ENCODE measurements around the gene FCAMR. TPM values are rescaled to one million over a fixed set of nuclear protein-coding genes. Genes with fewer than 3 reads are reported as not detected.

FCAMR gene
- total and polyA plus RNA-seq, 2 of the 4 experiments (the other 2 are of a cell fraction) = not detected

- no TSS peak for BruUV-seq (replicated peaks)
- H3K36me3 ChIP-seq (ENCODE audit: control insufficient read depth, insufficient read depth, low read length) = no peaks in the 10 kb centered on the region
- H3K14ac ChIP-seq (replicated peaks; ENCODE audit: low read depth, low read length) = no peak overlapping the region
- no peak overlapping the region for H2AFZ ChIP-seq (replicated peaks; ENCODE audit: low read length, poor library complexity)
- no peak overlapping the region for H2BK5ac ChIP-seq (ENCODE audit: low read depth, low read length, poor library complexity, severe bottlenecking)
- no peak overlapping the region for H3K18ac ChIP-seq (ENCODE audit: low read depth, low read length)
- H4K91ac ChIP-seq (ENCODE audit: insufficient read depth, low read depth, low read length) = no peak overlapping the region
- no peak overlapping the region for H2BK120ac ChIP-seq (ENCODE audit: low read depth, low read length)
- H3K4me1 ChIP-seq (ENCODE audit: control insufficient read depth, insufficient read depth, low read length) = no peaks in the 10 kb centered on the region; the same call in 1 of the 2 replicates
- in situ Hi-C loops (cut with MboI; ENCODE audit: low sequenced_read_pairs) (no loop called here), intact Hi-C loops (cut with micrococcal nuclease) (no loop called here), dilution Hi-C loops (cut with HindIII; ENCODE audit: low sequenced_read_pairs, unreplicated experiment) (no loop called here)
- POLR2A ChIA-PET (ENCODE audit: unreplicated experiment) = no interaction called here
- H4K20me1 ChIP-seq (ENCODE audit: insufficient read depth, low read length) = no peaks in the 10 kb centered on the region
- H3K4me2 ChIP-seq (ENCODE audit: low read depth, low read length) = no peak overlapping the region
- no peak overlapping the region for H3K56ac ChIP-seq (ENCODE audit: extremely low read depth, insufficient read depth, low read length)
- no peak overlapping the region for H2BK20ac ChIP-seq (ENCODE audit: low read depth, low read length)
- H3K9me1 ChIP-seq (ENCODE audit: insufficient read depth, low read length) = no peaks in the 10 kb centered on the region
- peaks cover 9% of the 10 kb centered on the region; the same call in 1 of the 2 replicates for H3K27me3 ChIP-seq (ENCODE audit: control insufficient read depth, insufficient read depth, low read length)
- no peaks in the 10 kb centered on the region for H3K79me1 ChIP-seq (ENCODE audit: low read depth in 1 of 2, low read length in 2 of 2)
- H3K9me3 ChIP-seq (ENCODE audit: control insufficient read depth, insufficient read depth, low read length) = no peaks in the 10 kb centered on the region
- TF ChIP-seq RFX5 (IDR thresholded peaks at IDR 0.05; ENCODE audit: low read depth, low read length) (no peak), RAD21 (IDR thresholded peaks at IDR 0.05; ENCODE audit: low read length) (no peak), POLR2A (IDR thresholded peaks at IDR 0.05; ENCODE audit: low read depth, low read length) (no peak), NFE2L2 (IDR thresholded peaks at IDR 0.05; ENCODE audit: low read depth, low read length) (no peak), BHLHE40 (IDR thresholded peaks at IDR 0.05; ENCODE audit: low read depth, low read length) (no peak), FOS (IDR thresholded peaks at IDR 0.05; ENCODE audit: low read depth, low read length) (no peak), MAZ (IDR thresholded peaks at IDR 0.05; ENCODE audit: borderline replicate concordance, low read depth, low read length) (no peak), CEBPB (IDR thresholded peaks at IDR 0.05; ENCODE audit: low read depth, low read length) (no peak), CTCF (conservative IDR thresholded peaks at IDR 0.05; ENCODE audit: low read depth, low read length) (no peak), RCOR1 (IDR thresholded peaks at IDR 0.05; ENCODE audit: insufficient replicate concordance, low read length) (no peak), MAFK (IDR thresholded peaks at IDR 0.05; ENCODE audit: low read depth, low read length) (no peak), CHD1 (IDR thresholded peaks at IDR 0.05; ENCODE audit: low read depth, low read length) (no peak)
- WGBS, 2 experiments (ENCODE audit: extremely low coverage in 2 of 2, insufficient read length in 1 of 2) = 53% methylated on average over 4 of the region's 6 CpGs; no CpG with 5 or more reads in 1 of the 2 experiments
- ATAC-seq (ENCODE audit: low read depth) = no peak
- H4K5ac ChIP-seq (ENCODE audit: low read depth, low read length) = no peak overlapping the region
- no peak overlapping the region for H3K4me3 ChIP-seq (ENCODE audit: insufficient read depth, low read depth, low read length)
- H2AK9ac ChIP-seq (replicated peaks; ENCODE audit: low read depth, low read length, poor library complexity) = no peak overlapping the region
- no peak overlapping the region for H4K8ac ChIP-seq (ENCODE audit: low read depth in 2 of 2, low read length in 2 of 2)
- H3K27ac ChIP-seq (ENCODE audit: insufficient read depth, low read length) = no peak overlapping the region
- no peak overlapping the region for H3K4ac ChIP-seq (ENCODE audit: low read depth, low read length)
- CTCF ChIA-PET = interaction anchor here (0.9 kb wide), 1 partner anchor 19 kb away, joined by 3 read pairs; no protein-coding TSS in a partner anchor
- no peak overlapping the region for H2AK5ac ChIP-seq (ENCODE audit: low read depth, low read length)
- no peak overlapping the region for H3K23ac ChIP-seq (ENCODE audit: low read depth, low read length)
- DNase-seq = no peak
- no peak overlapping the region for H2BK15ac ChIP-seq (ENCODE audit: low read depth, low read length)
- H3K9ac ChIP-seq (ENCODE audit: low read depth, low read length) = no peak overlapping the region
Observed at GRCh38 chr1:206931709-206932108, 38.6 kb downstream of the FCAMR start.

Measured in IMR-90 (cell line).